Nephron progenitor cell (in vitro differentiated cells): ENCODE data around the gene NKX2-1.

Source experiments
- DNase-seq: peaks from one replicate; pipeline ENCODE4 v3.0.0; 2021
- H3K27ac Mint-ChIP-seq: 2 replicates; pipeline ENCODE4 v1.8.0; 2021; ENCODE audit warnings: mild to moderate bottlenecking, moderate library complexity, mixed read lengths
- H3K27me3 Mint-ChIP-seq: 2 replicates; pipeline ENCODE4 v1.8.0; 2021; ENCODE audit warnings: mild to moderate bottlenecking, low read depth, mixed read lengths; ENCODE audit not compliant: poor library complexity
- H3K36me3 Mint-ChIP-seq: 2 replicates; pipeline ENCODE4 v1.8.0; 2021; ENCODE audit warnings: low read depth, mixed read lengths
- H3K4me1 Mint-ChIP-seq: 2 replicates; pipeline ENCODE4 v1.8.0; 2021; ENCODE audit warnings: mixed read lengths
- H3K4me3 Mint-ChIP-seq: 2 replicates; pipeline ENCODE4 v1.8.0; 2021; ENCODE audit warnings: mild to moderate bottlenecking, moderate library complexity, mixed read lengths
- H3K9me3 Mint-ChIP-seq: 2 replicates; pipeline ENCODE4 v1.8.0; 2021; ENCODE audit warnings: mild to moderate bottlenecking, moderate library complexity, mixed read lengths
- CTCF ChIP-seq: fragments of 200-600 bp; sonication (generic); IDR thresholded peaks from 2 replicates; pipeline ENCODE4 v1.5.0; 2021; ENCODE audit warnings: antibody characterized with exemption

Gene NKX2-1

GRCh38 chr14:36506732-36507614 lies 13.1 kb downstream of the NKX2-1 start:
- Mint-ChIP-seq H3K4me3 (no peak overlapping the region), H3K9me3 (peaks cover 4% of the 10 kb centered on the region), H3K27me3 (peaks cover 98% of the 10 kb centered on the region), H3K4me1 (peaks cover 4% of the 10 kb centered on the region), H3K36me3 (no peaks in the 10 kb centered on the region), H3K27ac (no peak overlapping the region)
- DNase-seq: no peak
- no peak for TF ChIP-seq CTCF

- Mint-ChIP-seq H3K4me3 (no peak overlapping the region), H3K27me3 (peaks cover 100% of the 10 kb centered on the region)
These were observed 13.9 kb downstream of the NKX2-1 start for GRCh38 chr14:36505892-36506731.

GRCh38 chr14:36505181-36505815 lies 14.7 kb downstream of the NKX2-1 start:
- H3K9me3 Mint-ChIP-seq: peaks cover 4% of the 10 kb centered on the region
- no peak for DNase-seq
- no peaks in the 10 kb centered on the region for H3K36me3 Mint-ChIP-seq
- no peak overlapping the region for H3K4me3 Mint-ChIP-seq
- H3K4me1 Mint-ChIP-seq: peaks cover 4% of the 10 kb centered on the region
- H3K27ac Mint-ChIP-seq: no peak overlapping the region
- no peak for TF ChIP-seq CTCF
- H3K27me3 Mint-ChIP-seq: peaks cover 100% of the 10 kb centered on the region

More at GRCh38 chr14:36505892-36506731, 13.9 kb downstream of the NKX2-1 start:
- H3K36me3 Mint-ChIP-seq: no peaks in the 10 kb centered on the region
- peaks cover 4% of the 10 kb centered on the region for H3K9me3 Mint-ChIP-seq
- peak; percentile 7 for TF ChIP-seq CTCF
- peaks cover 4% of the 10 kb centered on the region for H3K4me1 Mint-ChIP-seq
- H3K27ac Mint-ChIP-seq: no peak overlapping the region
- no peak for DNase-seq

GRCh38 chr14:36504771-36505175 lies 15.3 kb downstream of the NKX2-1 start:
- no peak for TF ChIP-seq CTCF
- Mint-ChIP-seq H3K9me3 (peaks cover 4% of the 10 kb centered on the region), H3K36me3 (no peaks in the 10 kb centered on the region), H3K27me3 (peaks cover 100% of the 10 kb centered on the region), H3K4me1 (peaks cover 4% of the 10 kb centered on the region), H3K4me3 (no peak overlapping the region), H3K27ac (no peak overlapping the region)
- no peak for DNase-seq

- H3K4me3 Mint-ChIP-seq: peak overlapping the region; percentile 44
- no peak for TF ChIP-seq CTCF
- no peak for DNase-seq
- peaks cover 100% of the 10 kb centered on the region for H3K27me3 Mint-ChIP-seq
- H3K27ac Mint-ChIP-seq: no peak overlapping the region
- no peaks in the 10 kb centered on the region for H3K36me3 Mint-ChIP-seq
- peaks cover 4% of the 10 kb centered on the region for H3K9me3 Mint-ChIP-seq
- H3K4me1 Mint-ChIP-seq: peaks cover 4% of the 10 kb centered on the region
These were observed 16.0 kb downstream of the NKX2-1 start for GRCh38 chr14:36503771-36504741.
